SK-N-SH treated with all-trans-retinoic acid at 6 μM for 48 hours (cell line): ENCODE results near the gene DPF3.
A peak's percentile ranks its signal among the peaks of the same experiment; 100 is the strongest.

ENCODE experiments used
- ATAC-seq: fragments of 200-7000 bp; cut with Tn5 transposase; 3 replicates; pipeline ENCODE4 v1.9.1; 2020; ENCODE audit warnings: mild to moderate bottlenecking, moderate library complexity
- ARNTL ChIP-seq: fragments of 450-650 bp; formaldehyde crosslinking; IDR thresholded peaks from 2 replicates; pipeline ENCODE4 v1.5.0; 2020; ENCODE audit warnings: low read depth, mild to moderate bottlenecking, moderate library complexity, borderline replicate concordance
- BACH2 ChIP-seq: fragments of 250-450 bp; sonication (Bioruptor Pico); IDR thresholded peaks from 2 replicates; pipeline ENCODE4 v1.9.0; 2021; ENCODE audit warnings: mild to moderate bottlenecking, borderline replicate concordance
- CREB5 ChIP-seq: fragments of 250-450 bp; sonication (Bioruptor Pico); IDR thresholded peaks from 2 replicates; pipeline ENCODE4 v1.5.1; 2020; ENCODE audit warnings: low read depth, mild to moderate bottlenecking, moderate library complexity
- CSDC2 ChIP-seq: fragments of 250-450 bp; sonication (Bioruptor Pico); IDR thresholded peaks from 2 replicates; pipeline ENCODE4 v1.5.0; 2020; ENCODE audit warnings: mild to moderate bottlenecking, moderate library complexity
- ESRRG ChIP-seq: fragments of 250-450 bp; sonication (Bioruptor Pico); IDR thresholded peaks from 2 replicates; pipeline ENCODE4 v1.6.1; 2021; ENCODE audit warnings: mild to moderate bottlenecking
- GLIS3 ChIP-seq: fragments of 250-450 bp; sonication (Bioruptor Pico); IDR thresholded peaks from 2 replicates; pipeline ENCODE4 v1.5.0; 2020; ENCODE audit warnings: mild to moderate bottlenecking, moderate library complexity
- POU6F1 ChIP-seq: fragments of 250-450 bp; sonication (Bioruptor Pico); IDR thresholded peaks from 2 replicates; pipeline ENCODE4 v1.8.0; 2021; ENCODE audit warnings: low read depth, mild to moderate bottlenecking, moderate library complexity, borderline replicate concordance
- PPARA ChIP-seq: fragments of 250-450 bp; sonication (Bioruptor Pico); IDR thresholded peaks from 2 replicates; pipeline ENCODE4 v1.5.0; 2020; ENCODE audit warnings: mild to moderate bottlenecking, borderline replicate concordance
- RARB ChIP-seq: fragments of 250-450 bp; sonication (Bioruptor Pico); IDR thresholded peaks from 2 replicates; pipeline ENCODE4 v1.8.0; 2021; ENCODE audit warnings: mild to moderate bottlenecking, moderate library complexity
- SNAI2 ChIP-seq: fragments of 250-450 bp; sonication (Bioruptor Pico); IDR thresholded peaks from 2 replicates; pipeline ENCODE4 v1.5.0; 2020; ENCODE audit warnings: mild to moderate bottlenecking, moderate library complexity
- TCF4 ChIP-seq: fragments of 250-450 bp; sonication (Bioruptor Pico); IDR thresholded peaks from 2 replicates; pipeline ENCODE4 v1.8.0; 2021; ENCODE audit warnings: mild to moderate bottlenecking, moderate library complexity, borderline replicate concordance
- TOX ChIP-seq: fragments of 250-450 bp; sonication (Bioruptor Pico); IDR thresholded peaks from 2 replicates; pipeline ENCODE4 v1.8.0; 2021; ENCODE audit warnings: mild to moderate bottlenecking, moderate library complexity, borderline replicate concordance
- ZC3H10 ChIP-seq: fragments of 250-450 bp; sonication (Bioruptor Pico); IDR thresholded peaks from 2 replicates; pipeline ENCODE4 v1.5.1; 2021; ENCODE audit warnings: mild to moderate bottlenecking, moderate library complexity
- ZFP3 ChIP-seq: fragments of 250-450 bp; sonication (Bioruptor Pico); IDR thresholded peaks from 2 replicates; pipeline ENCODE4 v1.5.0; 2020; ENCODE audit warnings: mild to moderate bottlenecking, moderate library complexity
- ZFP30 ChIP-seq: fragments of 450-650 bp; formaldehyde crosslinking; IDR thresholded peaks from 2 replicates; pipeline ENCODE4 v1.5.0; 2022; ENCODE audit warnings: mild to moderate bottlenecking, moderate library complexity
- ZNF565 ChIP-seq: fragments of 450-650 bp; formaldehyde crosslinking; conservative IDR thresholded peaks from 2 replicates; pipeline ENCODE4 v1.5.0; 2020; ENCODE audit warnings: low read depth, mild to moderate bottlenecking, moderate library complexity
- ZNF8 ChIP-seq: fragments of 450-650 bp; formaldehyde crosslinking; IDR thresholded peaks from 2 replicates; pipeline ENCODE4 v1.5.0; 2020; ENCODE audit warnings: mild to moderate bottlenecking, moderate library complexity
- TF ChIP-seq, protein P1 (sequence below): fragments of 250-450 bp; sonication (Bioruptor Pico); IDR thresholded peaks from 2 replicates; pipeline ENCODE4 v1.5.0; 2020; ENCODE audit warnings: mild to moderate bottlenecking, moderate library complexity

DPF3 gene

GRCh38 chr14:72742838-72743195 lies 151.1 kb downstream of the DPF3 start:
- no peak for ATAC-seq
- TF ChIP-seq CREB5: no peak
- TF ChIP-seq ESRRG: no peak
- TF ChIP-seq, protein P1, sequence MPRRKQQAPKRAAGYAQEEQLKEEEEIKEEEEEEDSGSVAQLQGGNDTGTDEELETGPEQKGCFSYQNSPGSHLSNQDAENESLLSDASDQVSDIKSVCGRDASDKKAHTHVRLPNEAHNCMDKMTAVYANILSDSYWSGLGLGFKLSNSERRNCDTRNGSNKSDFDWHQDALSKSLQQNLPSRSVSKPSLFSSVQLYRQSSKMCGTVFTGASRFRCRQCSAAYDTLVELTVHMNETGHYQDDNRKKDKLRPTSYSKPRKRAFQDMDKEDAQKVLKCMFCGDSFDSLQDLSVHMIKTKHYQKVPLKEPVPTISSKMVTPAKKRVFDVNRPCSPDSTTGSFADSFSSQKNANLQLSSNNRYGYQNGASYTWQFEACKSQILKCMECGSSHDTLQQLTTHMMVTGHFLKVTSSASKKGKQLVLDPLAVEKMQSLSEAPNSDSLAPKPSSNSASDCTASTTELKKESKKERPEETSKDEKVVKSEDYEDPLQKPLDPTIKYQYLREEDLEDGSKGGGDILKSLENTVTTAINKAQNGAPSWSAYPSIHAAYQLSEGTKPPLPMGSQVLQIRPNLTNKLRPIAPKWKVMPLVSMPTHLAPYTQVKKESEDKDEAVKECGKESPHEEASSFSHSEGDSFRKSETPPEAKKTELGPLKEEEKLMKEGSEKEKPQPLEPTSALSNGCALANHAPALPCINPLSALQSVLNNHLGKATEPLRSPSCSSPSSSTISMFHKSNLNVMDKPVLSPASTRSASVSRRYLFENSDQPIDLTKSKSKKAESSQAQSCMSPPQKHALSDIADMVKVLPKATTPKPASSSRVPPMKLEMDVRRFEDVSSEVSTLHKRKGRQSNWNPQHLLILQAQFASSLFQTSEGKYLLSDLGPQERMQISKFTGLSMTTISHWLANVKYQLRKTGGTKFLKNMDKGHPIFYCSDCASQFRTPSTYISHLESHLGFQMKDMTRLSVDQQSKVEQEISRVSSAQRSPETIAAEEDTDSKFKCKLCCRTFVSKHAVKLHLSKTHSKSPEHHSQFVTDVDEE (CRISPR knock-in tag): no peak
- no peak for TF ChIP-seq ZFP30 (CRISPR knock-in tag)
- TF ChIP-seq PPARA (CRISPR knock-in tag): no peak
- TF ChIP-seq ZFP3: no peak
- TF ChIP-seq CSDC2 (CRISPR knock-in tag): no peak
- TF ChIP-seq SNAI2 (CRISPR knock-in tag): no peak
- TF ChIP-seq RARB (CRISPR knock-in tag): no peak
- TF ChIP-seq BACH2 (CRISPR knock-in tag): no peak
- no peak for TF ChIP-seq ZC3H10 (CRISPR knock-in tag)
- TF ChIP-seq TOX (CRISPR knock-in tag): no peak
- TF ChIP-seq ARNTL: no peak
- no peak for TF ChIP-seq ZNF8 (CRISPR knock-in tag)
- no peak for TF ChIP-seq GLIS3 (CRISPR knock-in tag)
- no peak for TF ChIP-seq TCF4 (CRISPR knock-in tag)
- no peak for TF ChIP-seq ZNF565 (CRISPR knock-in tag)

DNA sequence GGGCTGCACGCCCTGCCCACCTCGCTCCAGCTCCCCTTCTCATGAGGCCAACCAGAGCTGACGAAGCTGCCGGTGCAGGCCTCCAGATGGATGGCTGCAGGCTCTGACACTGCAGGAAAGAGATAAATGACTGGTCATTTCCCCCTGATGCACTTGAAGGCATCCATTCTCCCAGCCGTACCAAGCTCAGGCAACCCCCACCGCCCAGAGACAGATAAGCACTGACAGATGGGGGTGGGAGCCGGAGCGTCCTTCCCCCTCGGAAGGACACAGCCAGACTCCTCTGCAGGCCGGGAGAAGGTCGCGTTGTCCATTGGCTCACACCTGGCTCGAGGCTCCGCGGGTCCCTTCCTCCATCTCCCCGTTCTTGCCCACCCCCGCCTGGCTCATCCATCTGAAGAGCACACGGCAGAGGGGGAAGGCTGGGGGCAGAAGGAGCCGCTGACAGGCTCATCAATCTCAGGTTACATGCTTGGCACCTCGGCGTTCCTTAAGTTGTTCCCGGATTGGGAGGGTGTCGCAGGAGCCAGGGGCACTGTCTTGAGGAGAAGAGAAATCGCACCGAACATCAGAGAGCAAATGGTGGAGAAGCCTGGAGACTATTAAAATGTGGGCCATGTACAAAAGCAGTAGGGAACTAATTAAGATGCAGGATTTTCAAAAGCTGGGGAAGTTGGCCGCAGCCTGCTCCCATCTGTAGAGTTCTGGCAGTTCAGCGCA lies 151.6 kb downstream of the DPF3 start:
- ATAC-seq: no peak
- TF ChIP-seq CREB5 (no peak), POU6F1 (CRISPR knock-in tag) (no peak), PPARA (CRISPR knock-in tag) (no peak), GLIS3 (CRISPR knock-in tag) (no peak), TCF4 (CRISPR knock-in tag) (peak; percentile 36; the same call in 1 of the 2 replicates)
- TF ChIP-seq, protein P1 (CRISPR knock-in tag): no peak
- TF ChIP-seq, all 23 proteins: peak for 1

GRCh38 chr14:72741826-72742117 lies 152.1 kb downstream of the DPF3 start:
- no peak for TF ChIP-seq RARB (CRISPR knock-in tag)
- no peak for TF ChIP-seq ESRRG
- TF ChIP-seq, protein P1 (CRISPR knock-in tag): no peak
- TF ChIP-seq TCF4 (CRISPR knock-in tag): no peak
- TF ChIP-seq GLIS3 (CRISPR knock-in tag): no peak
- no peak for TF ChIP-seq ARNTL
- ATAC-seq: no peak
